HepG2 (cell line): Measurements from ENCODE around the gene TGM2. TPM values are rescaled to one million over a fixed set of nuclear protein-coding genes. Genes with fewer than 3 reads are reported as not detected.

Source experiments
- ATAC-seq: fragments of 200-7000 bp; cut with Tn5 transposase; 3 replicates; pipeline ENCODE4 v1.9.1; 2020; ENCODE audit warnings: mild to moderate bottlenecking, moderate library complexity
- BruUV-seq: library from RNA; stranded (reverse); fragments of 400-500 nt; replicated peaks from 2 replicates; lab custom pipeline; 2021; lab: Mats Ljungman, UMichigan
- CTCF ChIA-PET: fragments of 300-600 bp; formaldehyde crosslinking; extraction: SDS; loops from one replicate; lab custom pipeline; 2021; ENCODE audit warnings: low total read pairs, inconsistent platforms, low intra/inter-chr PET ratio; lab: Yijun Ruan, JAX
- POLR2A ChIA-PET: fragments of 350-600 bp; sonication (Branson Sonifier 250); formaldehyde crosslinking; loops from one replicate; lab custom pipeline; 2020; ENCODE audit warnings: antibody characterized with exemption, inconsistent platforms; lab: Yijun Ruan, JAX
- DNase-seq: peaks from one replicate; pipeline ENCODE4 v3.0.0-alpha.2; 2015; ENCODE audit warnings: low spot score
- FAIRE-seq: peaks from 3 replicates; lab custom pipeline; 2011; peaks lifted over from hg19 to GRCh38; lab: Jason Lieb, UNC
- H2AFZ ChIP-seq: one replicate; pipeline ENCODE4 v1.6.1; 2011; ENCODE audit warnings: low read length, inconsistent platforms
- H3K27ac ChIP-seq: fragments of 300-600 bp; 3 replicates; pipeline ENCODE4 v1.8.0; 2011; ENCODE audit warnings: mixed run types, mild to moderate bottlenecking, mixed read lengths, low read length, inconsistent platforms; ENCODE audit not compliant: insufficient read depth; ENCODE audit errors: extremely low read length
- H3K27me3 ChIP-seq, 2 experiments: fragments of 200-600 bp in 1 of 2; 2 replicates in 1 of 2; 3 replicates in 1 of 2; pipeline versions ENCODE4 v1.6.0 to v1.8.0; 2011; ENCODE audit warnings: low read length in 2 of 2, mild to moderate bottlenecking in 2 of 2, moderate library complexity in 2 of 2, inconsistent platforms in 1 of 2; ENCODE audit not compliant: insufficient read depth in 2 of 2, control insufficient read depth in 1 of 2
- H3K36me3 ChIP-seq, 2 experiments: fragments of 200-600 bp in 1 of 2; replicated peaks in 1 of 2; 2 replicates in 1 of 2; 3 replicates in 1 of 2; pipeline versions ENCODE4 v1.5.1 to v1.8.0; 2011; ENCODE audit warnings: low read length in 2 of 2, inconsistent platforms in 1 of 2; ENCODE audit not compliant: insufficient read depth in 2 of 2, control insufficient read depth in 1 of 2
- H3K4me1 ChIP-seq: 2 replicates; pipeline ENCODE4 v1.5.1; 2012; ENCODE audit warnings: low read length, inconsistent platforms; ENCODE audit not compliant: insufficient read depth
- H3K4me2 ChIP-seq: 2 replicates; pipeline ENCODE4 v1.6.0; 2011; ENCODE audit warnings: low read depth, low read length, inconsistent platforms
- H3K4me3 ChIP-seq, 3 experiments: fragments of 200-600 bp in 1 of 3; sonication (generic), shearing (Covaris generic) in 1 of 3; replicated peaks in 1 of 3; 2 replicates each; pipeline ENCODE4 v1.5.1; 2011 to 2016; ENCODE audit warnings: low read length in 3 of 3, inconsistent platforms in 2 of 3, low read depth in 2 of 3, mild to moderate bottlenecking in 2 of 3, control low read depth in 1 of 3, mixed read lengths in 1 of 3; ENCODE audit not compliant: insufficient read depth in 1 of 3
- H3K79me2 ChIP-seq: one replicate; pipeline ENCODE4 v1.6.1; 2011; ENCODE audit warnings: low read length, inconsistent platforms; ENCODE audit not compliant: insufficient read depth
- H3K9ac ChIP-seq: 2 replicates; pipeline ENCODE4 v1.6.0; 2011; ENCODE audit warnings: mild to moderate bottlenecking, low read depth, low read length, inconsistent platforms; ENCODE audit not compliant: insufficient read depth
- H3K9me3 ChIP-seq: 2 replicates; pipeline ENCODE4 v1.5.1; 2012; ENCODE audit warnings: mild to moderate bottlenecking, low read length
- H4K20me1 ChIP-seq: 2 replicates; pipeline ENCODE4 v1.6.0; 2011; ENCODE audit warnings: inconsistent platforms, mild to moderate bottlenecking, low read length, moderate library complexity; ENCODE audit not compliant: insufficient read depth
- ARNT2 ChIP-seq: sonication (generic); formaldehyde crosslinking; IDR thresholded peaks from 2 replicates; pipeline ENCODE4 v1.8.0; 2022; ENCODE audit warnings: mild to moderate bottlenecking, low read depth, missing genetic modification reagents, moderate library complexity
- CEBPZ ChIP-seq: IDR thresholded peaks from 2 replicates; pipeline ENCODE4 v1.6.1; 2012; ENCODE audit warnings: low read length, improper control_type of control experiment
- HDAC2 ChIP-seq: sonication (generic); formaldehyde crosslinking; IDR thresholded peaks from 2 replicates; pipeline ENCODE4 v1.4.0; 2020; ENCODE audit warnings: missing genetic modification reagents
- HMGXB4 ChIP-seq, 2 experiments: sonication (generic) in 1 of 2; formaldehyde crosslinking in 1 of 2; IDR thresholded peaks; 2 replicates each; pipeline versions ENCODE4 v1.4.0 to v1.6.1; 2018 to 2020; ENCODE audit warnings: missing genetic modification reagents in 2 of 2, borderline replicate concordance in 1 of 2, low read depth in 1 of 2, mild to moderate bottlenecking in 1 of 2, missing biosample characterization in 1 of 2
- HOXA7 ChIP-seq: sonication (generic); formaldehyde crosslinking; IDR thresholded peaks from 2 replicates; pipeline ENCODE4 v1.8.1; 2022; ENCODE audit warnings: mild to moderate bottlenecking, missing genetic modification reagents, moderate library complexity
- MIER3 ChIP-seq: IDR thresholded peaks from 2 replicates; pipeline ENCODE4 v1.6.1; 2016; ENCODE audit warnings: missing compliant biosample characterization, borderline replicate concordance
- MZF1 ChIP-seq: sonication (generic); formaldehyde crosslinking; IDR thresholded peaks from 2 replicates; pipeline ENCODE4 v1.8.1; 2023; ENCODE audit warnings: mild to moderate bottlenecking, missing genetic modification reagents, borderline replicate concordance
- NR2F2 ChIP-seq: IDR thresholded peaks from 2 replicates; pipeline ENCODE4 v1.6.1; 2012; ENCODE audit warnings: low read depth, inconsistent platforms, borderline replicate concordance
- PHF8 ChIP-seq: sonication (generic); formaldehyde crosslinking; IDR thresholded peaks from 2 replicates; pipeline ENCODE4 v1.5.0; 2020; ENCODE audit warnings: missing genetic modification reagents
- RFX1 ChIP-seq: fragments of 450-650 bp; IDR thresholded peaks from 2 replicates; pipeline ENCODE4 v1.6.1; 2017
- SAFB2 ChIP-seq: sonication (generic); formaldehyde crosslinking; IDR thresholded peaks from 2 replicates; pipeline ENCODE4 v1.5.1; 2020; ENCODE audit warnings: missing genetic modification reagents, low read depth, mild to moderate bottlenecking, borderline replicate concordance
- STAT5B ChIP-seq: sonication (generic); formaldehyde crosslinking; IDR thresholded peaks from 2 replicates; pipeline ENCODE4 v1.4.0; 2020; ENCODE audit warnings: missing genetic modification reagents
- ZNF20 ChIP-seq: sonication (generic); formaldehyde crosslinking; IDR thresholded peaks from 2 replicates; pipeline ENCODE4 v1.4.0; 2020; ENCODE audit warnings: mild to moderate bottlenecking, moderate library complexity, missing genetic modification reagents
- ZNF335 ChIP-seq: sonication (generic); formaldehyde crosslinking; IDR thresholded peaks from 2 replicates; pipeline ENCODE4 v1.4.0; 2020; ENCODE audit warnings: missing genetic modification reagents
- ZNF589 ChIP-seq: sonication (generic); formaldehyde crosslinking; conservative IDR thresholded peaks from 2 replicates; pipeline ENCODE4 v1.8.0; 2022; ENCODE audit warnings: mild to moderate bottlenecking, moderate library complexity, missing genetic modification reagents
- WGBS: methylation state at CpG from one replicate; pipeline ENCODE4 v1.1.6; 2017; ENCODE audit warnings: low lambda C conversion rate; 5-methylcytosine and 5-hydroxymethylcytosine counted together
- in situ Hi-C: cut with HindIII; loops from 2 replicates; pipeline ENCODE4 v1.10.0; 2017; ENCODE audit warnings: low pct_unique_long_range_greater_than_20kb; ENCODE audit not compliant: extremely low pct_ligation_motif_present
- intact Hi-C: fragments of 100-400 bp; cut with micrococcal nuclease; formaldehyde crosslinking; loops from one replicate; pipeline ENCODE4 v1.10.0; 2022; ENCODE audit not compliant: unreplicated experiment
- polyA plus RNA-seq, 8 experiments: library from polyadenylated mRNA; depleted of rRNA in 3 of 8; stranded (reverse) in 7 of 8; unstranded in 1 of 8; fragments of >200 nt; fragmentation: Illumina TruSeq in 4 of 8; extraction: Trizol in 4 of 8; gene quantifications; 2 replicates each; pipeline versions ENCODE4 v1.2.1 to v1.2.3, GENCODE V29; 2011 to 2016; ENCODE audit warnings: low read depth in 4 of 8, missing spikeins in 1 of 8, mixed read lengths in 1 of 8; ENCODE audit not compliant: insufficient read depth in 1 of 8
- total RNA-seq, 5 experiments: library from RNA; depleted of rRNA; stranded (reverse); fragments of >200 nt; fragmentation: Illumina TruSeq; extraction: Trizol; gene quantifications; 2 replicates each; pipeline ENCODE4 v1.2.3, GENCODE V29; 2016; ENCODE audit warnings: low read depth in 1 of 5
- TF ChIP-seq, protein P1 (sequence below): sonication (generic); formaldehyde crosslinking; IDR thresholded peaks from 2 replicates; pipeline ENCODE4 v1.8.0; 2022; ENCODE audit warnings: low read depth, missing genetic modification reagents

The TGM2 gene
- total and polyA plus RNA-seq, 2 of the 13 experiments (the other 11 are each of a cell fraction or from before 2014, with no cell fraction given), result 4.2 to 46.4 TPM

- in situ Hi-C loops, result no loop called here
- WGBS, result 2% methylated on average over 18 of the region's 18 CpGs
- Histone ChIP-seq H3K79me2 (no peaks in the 10 kb centered on the region), H3K9me3 (no peaks in the 10 kb centered on the region), H3K36me3 (no peaks in the 10 kb centered on the region), H2AFZ (peak overlapping the region; percentile 32), H3K4me3 (peak overlapping the region; percentile 7 to 54 (median 9)), H3K4me2 (peak overlapping the region; percentile 77), H4K20me1 (no peaks in the 10 kb centered on the region), H3K9ac (peak overlapping the region; percentile 24), H3K27me3 (no peaks in the 10 kb centered on the region), H3K4me1 (peaks cover 56% of the 10 kb centered on the region), H3K27ac (no peak overlapping the region)
- ATAC-seq (peak; percentile 90), FAIRE-seq (peak; percentile 67), DNase-seq (peak; percentile 90)
- intact Hi-C loops, result loop anchor here (1.0 to 2.0 kb wide), 3 partner anchors 15 to 40 kb away; partner anchors contain the start of gene TGM2
- ChIA-PET POLR2A (interaction anchor here (0.7 to 2.6 kb wide), 11 partner anchors 9 to 42 kb away, joined by 3 to 50 read pairs (median 5); partner anchors contain the start of gene TGM2), CTCF (interaction anchor here (1.2 to 3.2 kb wide), 2 partner anchors 40 to 94 kb away, joined by 3 to 20 read pairs; partner anchors contain the start of gene TGM2)
- no TSS peak for BruUV-seq
- TF ChIP-seq NR2F2, result peak; percentile 54; the same call in 1 of the 2 replicates
- no peak for TF ChIP-seq RFX1
- peak; percentile 87; the same call in 1 of the 2 replicates for TF ChIP-seq MIER3 (CRISPR knock-in tag)
- TF ChIP-seq, protein P1, sequence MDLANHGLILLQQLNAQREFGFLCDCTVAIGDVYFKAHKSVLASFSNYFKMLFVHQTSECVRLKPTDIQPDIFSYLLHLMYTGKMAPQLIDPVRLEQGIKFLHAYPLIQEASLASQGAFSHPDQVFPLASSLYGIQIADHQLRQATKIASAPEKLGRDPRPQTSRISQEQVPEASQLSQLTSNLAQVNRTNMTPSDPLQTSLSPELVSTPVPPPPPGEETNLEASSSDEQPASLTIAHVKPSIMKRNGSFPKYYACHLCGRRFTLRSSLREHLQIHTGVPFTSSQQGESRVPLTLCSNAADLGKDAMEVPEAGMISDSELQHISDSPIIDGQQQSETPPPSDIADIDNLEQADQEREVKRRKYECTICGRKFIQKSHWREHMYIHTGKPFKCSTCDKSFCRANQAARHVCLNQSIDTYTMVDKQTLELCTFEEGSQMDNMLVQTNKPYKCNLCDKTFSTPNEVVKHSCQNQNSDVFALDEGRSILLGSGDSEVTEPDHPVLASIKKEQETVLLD (CRISPR knock-in tag), result 0 out of 2 replicates have a peak, but pooled peaks have one; percentile 21
- 0 out of 2 replicates have a peak, but pooled peaks have one; percentile 56 for TF ChIP-seq MZF1 (CRISPR knock-in tag)
- no peak for TF ChIP-seq ZNF589 (CRISPR knock-in tag)
- no peak for TF ChIP-seq HOXA7 (CRISPR knock-in tag)
- no peak for TF ChIP-seq CEBPZ
- TF ChIP-seq STAT5B (CRISPR knock-in tag), result no peak
- peak; percentile 48 to 69; a peak in 2 of 4 replicates for TF ChIP-seq HMGXB4 (CRISPR knock-in tag; IDR thresholded peaks at IDR 0.05; ENCODE audit: borderline replicate concordance in 1 of 2, low read depth in 1 of 2)
- TF ChIP-seq PHF8 (CRISPR knock-in tag), result no peak
- peak; percentile 56; the same call in 1 of the 2 replicates for TF ChIP-seq SAFB2
- TF ChIP-seq ARNT2, result peak; percentile 78
- no peak for TF ChIP-seq ZNF20
- TF ChIP-seq HDAC2 (CRISPR knock-in tag), result 0 out of 2 replicates have a peak, but pooled peaks have one; percentile 33
- TF ChIP-seq ZNF335 (CRISPR knock-in tag), result peak; percentile 33; the same call in 1 of the 2 replicates
Measured at GRCh38 chr20:38125157-38126056, 39.7 kb downstream of the TGM2 start.
